OCI-LY7 (cell line): ENCODE results near the gene CYP2C18.

ENCODE experiments used
- CTCF ChIP-seq: fragments of 200-600 bp; sonication (generic); conservative IDR thresholded peaks from 2 replicates; pipeline ENCODE4 v1.5.1; 2014; ENCODE audit warnings: mild to moderate bottlenecking, antibody characterized with exemption, low read length, moderate library complexity, mixed read lengths
- EZH2phosphoT487 ChIP-seq: fragments of 200-600 bp; sonication (generic); IDR thresholded peaks from 2 replicates; pipeline ENCODE4 v1.6.1; 2018; ENCODE audit warnings: low read depth, borderline replicate concordance, mild to moderate bottlenecking, mixed run types, antibody characterized with exemption, low read length, moderate library complexity, mixed read lengths

- TF ChIP-seq CTCF = no peak
- TF ChIP-seq EZH2phosphoT487 = no peak
Measured at GRCh38 chr10:94706089-94706488, 22.6 kb downstream of the CYP2C18 start.
